ENCODE data around the gene CSRP1. TPM values are rescaled to one million over a fixed set of nuclear protein-coding genes. Genes with fewer than 3 reads are reported as not detected.

The CSRP1 gene
- total RNA-seq, 6 experiments from 2014 or later: 54.9 to 158 (median 87.0) TPM

DNA sequence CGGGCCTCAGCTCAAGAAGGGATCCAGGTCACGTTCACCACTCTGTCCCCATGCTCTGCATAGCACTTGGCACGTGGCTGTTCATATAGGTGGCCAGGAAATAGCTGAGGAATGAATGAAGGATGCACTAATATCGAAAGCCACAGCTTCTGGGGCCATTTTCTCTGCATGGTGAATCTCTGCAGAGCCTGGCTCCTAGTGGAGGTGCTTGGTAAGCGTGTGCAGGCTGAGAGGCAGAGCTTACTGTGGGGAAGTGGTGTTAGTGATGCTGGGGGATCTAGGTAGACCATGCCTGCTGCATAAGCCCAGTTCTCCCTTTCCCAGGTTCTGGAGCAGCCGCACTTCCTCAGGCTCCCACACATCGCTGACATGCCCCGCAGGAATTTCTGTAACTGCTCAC lies 8.3 kb downstream of the CSRP1 start:
- peaks cover 0 to 96% (median 42%) of the 10 kb centered on the region in 4 donors for H3K4me1 ChIP-seq

GRCh38 chr1:201497935-201498509 lies 8.9 kb downstream of the CSRP1 start:
- no peak for DNase-seq
- Histone ChIP-seq H3K27ac (peak overlapping the region in 2 of 3 donors; percentile 4 to 79), H3K36me3 (peaks cover 0 to 16% (median 6%) of the 10 kb centered on the region in 4 donors), H3K4me3 (no peak overlapping the region), H3K4me1 (peaks cover 0 to 96% (median 39%) of the 10 kb centered on the region in 4 donors), H3K9me3 (no peaks in the 10 kb centered on the region), H3K27me3 (no peaks in the 10 kb centered on the region)
- ATAC-seq: no peak
- WGBS (ENCODE audit: insufficient coverage, low coverage, low lambda C conversion rate, missing lambda C conversion rate): 84% methylated on average over 11 of the region's 16 CpGs
- intact Hi-C loops (cut with DNase I): no loop called here
- no peak for TF ChIP-seq POLR2A (IDR thresholded peaks at IDR 0.05)
- TF ChIP-seq, protein P1, sequence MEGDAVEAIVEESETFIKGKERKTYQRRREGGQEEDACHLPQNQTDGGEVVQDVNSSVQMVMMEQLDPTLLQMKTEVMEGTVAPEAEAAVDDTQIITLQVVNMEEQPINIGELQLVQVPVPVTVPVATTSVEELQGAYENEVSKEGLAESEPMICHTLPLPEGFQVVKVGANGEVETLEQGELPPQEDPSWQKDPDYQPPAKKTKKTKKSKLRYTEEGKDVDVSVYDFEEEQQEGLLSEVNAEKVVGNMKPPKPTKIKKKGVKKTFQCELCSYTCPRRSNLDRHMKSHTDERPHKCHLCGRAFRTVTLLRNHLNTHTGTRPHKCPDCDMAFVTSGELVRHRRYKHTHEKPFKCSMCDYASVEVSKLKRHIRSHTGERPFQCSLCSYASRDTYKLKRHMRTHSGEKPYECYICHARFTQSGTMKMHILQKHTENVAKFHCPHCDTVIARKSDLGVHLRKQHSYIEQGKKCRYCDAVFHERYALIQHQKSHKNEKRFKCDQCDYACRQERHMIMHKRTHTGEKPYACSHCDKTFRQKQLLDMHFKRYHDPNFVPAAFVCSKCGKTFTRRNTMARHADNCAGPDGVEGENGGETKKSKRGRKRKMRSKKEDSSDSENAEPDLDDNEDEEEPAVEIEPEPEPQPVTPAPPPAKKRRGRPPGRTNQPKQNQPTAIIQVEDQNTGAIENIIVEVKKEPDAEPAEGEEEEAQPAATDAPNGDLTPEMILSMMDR (IDR thresholded peaks at IDR 0.05): no peak

More for the DNA sequence above, 8.3 kb downstream of the CSRP1 start:
- DNase-seq (no peak), ATAC-seq (no peak)
- intact Hi-C loops (cut with DNase I): no loop called here
- no peaks in the 10 kb centered on the region for H3K27me3 ChIP-seq
- 97% methylated on average over 5 of the region's 8 CpGs for WGBS (ENCODE audit: insufficient coverage, low coverage, low lambda C conversion rate, missing lambda C conversion rate)
- TF ChIP-seq, protein P1 (IDR thresholded peaks at IDR 0.05): no peak
- TF ChIP-seq POLR2A (IDR thresholded peaks at IDR 0.05): no peak
- H3K9me3 ChIP-seq: no peaks in the 10 kb centered on the region
- H3K4me3 ChIP-seq: no peak overlapping the region
- H3K27ac ChIP-seq: peak overlapping the region in 2 of 3 donors; percentile 4 to 11
- peaks cover 0 to 15% (median 6%) of the 10 kb centered on the region in 4 donors for H3K36me3 ChIP-seq

GRCh38 chr1:201496296-201496690 lies 10.6 kb downstream of the CSRP1 start:
- Histone ChIP-seq H3K4me1 (peaks cover 0 to 83% (median 33%) of the 10 kb centered on the region in 4 donors), H3K9me3 (no peaks in the 10 kb centered on the region), H3K27ac (peak overlapping the region; percentile 14 to 79 (median 72)), H3K27me3 (no peaks in the 10 kb centered on the region), H3K4me3 (no peak overlapping the region), H3K36me3 (peaks cover 0 to 16% (median 6%) of the 10 kb centered on the region in 4 donors)
- DNase-seq: no peak
- ATAC-seq: no peak
- TF ChIP-seq, protein P1 (IDR thresholded peaks at IDR 0.05): no peak
- no peak for TF ChIP-seq POLR2A (IDR thresholded peaks at IDR 0.05)
- intact Hi-C loops (cut with DNase I): no loop called here
- WGBS (ENCODE audit: insufficient coverage, low coverage, low lambda C conversion rate, missing lambda C conversion rate): 73% methylated on average over 8 of the region's 8 CpGs

DNA sequence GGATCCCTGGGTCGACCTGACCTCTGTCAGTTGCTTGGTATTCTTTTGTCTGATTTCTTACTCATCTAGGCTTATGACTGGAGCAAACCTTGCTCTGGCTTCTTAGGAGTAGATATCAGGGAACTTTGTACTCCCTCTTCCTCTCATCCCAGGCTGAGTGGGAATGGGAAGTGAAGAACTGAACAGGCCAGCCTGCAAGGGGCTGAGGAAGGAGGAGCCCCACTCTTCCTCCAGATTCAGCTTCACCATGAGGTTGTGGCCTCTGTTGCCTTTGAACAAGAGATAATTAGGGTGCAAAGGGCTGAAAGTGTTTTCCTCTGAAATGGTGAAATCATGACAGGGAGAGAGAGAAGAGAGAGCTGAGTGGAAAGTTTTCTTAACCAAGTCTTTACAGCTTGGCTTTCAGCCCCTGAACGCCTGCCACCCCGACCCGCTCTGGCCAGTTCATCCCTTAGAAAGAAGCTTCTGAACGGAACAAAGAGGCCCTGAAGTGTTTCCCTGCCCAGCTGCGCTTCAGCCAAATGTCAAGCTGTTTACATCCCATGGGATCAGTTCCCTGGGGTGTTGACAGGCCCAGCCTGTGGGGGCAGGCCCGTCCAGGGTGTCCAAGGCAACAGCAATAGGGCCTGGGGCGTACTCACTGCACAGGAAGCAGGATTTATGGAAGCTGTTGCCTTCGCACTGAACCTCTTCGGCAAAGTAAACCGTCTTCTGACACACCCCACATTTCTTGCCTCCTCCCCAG lies 11.2 kb downstream of the CSRP1 start:
- Histone ChIP-seq H3K27ac (peak overlapping the region; percentile 28 to 79 (median 72)), H3K4me1 (peaks cover 0 to 79% (median 30%) of the 10 kb centered on the region in 4 donors), H3K9me3 (no peaks in the 10 kb centered on the region), H3K36me3 (peaks cover 0 to 16% (median 6%) of the 10 kb centered on the region in 4 donors), H3K27me3 (no peaks in the 10 kb centered on the region), H3K4me3 (no peak overlapping the region)
- intact Hi-C loops (cut with DNase I): no loop called here
- ATAC-seq: peak; percentile 48 to 77 (median 61)
- TF ChIP-seq, protein P1 (IDR thresholded peaks at IDR 0.05): no peak
- no peak for TF ChIP-seq POLR2A (IDR thresholded peaks at IDR 0.05)
- WGBS (ENCODE audit: insufficient coverage, low coverage, low lambda C conversion rate, missing lambda C conversion rate): 33% methylated on average over 10 of the region's 11 CpGs
- peak in 2 of 3 donors; percentile 77 to 88 for DNase-seq

Measured in right lobe of liver (tissue), 6 donors.